ENCODE data around the gene SLC25A43. TPM values are rescaled to one million over a fixed set of nuclear protein-coding genes. Genes with fewer than 3 reads are reported as not detected.

The SLC25A43 gene
- total RNA-seq, 4 donors from 2014 or later, result 9.2 to 33.5 (median 12.5) TPM

DNA sequence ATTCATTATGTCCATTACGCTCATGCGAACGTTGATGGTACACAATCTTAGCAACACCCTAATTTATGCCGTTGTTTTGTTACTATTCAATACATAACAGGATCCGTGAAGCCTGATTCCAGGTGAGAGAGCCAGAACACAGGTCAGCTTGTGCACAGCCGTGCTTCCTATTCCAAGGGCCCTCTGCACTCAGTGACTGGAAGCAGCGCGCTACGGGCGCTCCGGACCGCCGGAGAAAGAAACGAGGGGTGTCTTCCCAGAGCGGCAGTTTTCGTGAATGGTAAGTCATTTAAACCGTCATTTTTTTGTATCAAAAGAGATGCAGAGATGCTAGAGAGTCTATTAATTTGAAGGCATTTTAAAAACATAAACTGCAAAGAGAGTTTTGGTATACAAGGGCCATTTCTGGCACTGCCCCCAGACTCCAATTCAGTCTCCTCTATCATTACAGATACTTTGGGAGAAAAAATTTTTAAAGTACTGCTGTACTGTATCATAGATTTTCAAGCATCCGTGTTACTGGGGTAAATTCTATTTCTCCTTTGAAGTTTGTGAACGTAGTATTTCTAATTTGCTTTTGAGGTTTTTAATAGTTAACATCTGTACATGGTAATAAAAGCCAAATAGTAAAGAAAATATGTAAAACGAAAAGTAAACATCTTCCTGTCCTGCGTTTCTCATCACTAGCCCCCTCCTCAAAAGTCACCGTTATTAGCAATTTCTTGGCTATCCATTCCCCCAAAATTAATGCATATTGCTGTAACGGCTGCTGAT is 75.7 kb downstream of the SLC25A43 start:
- Histone ChIP-seq H3K4me1 (no peaks in the 10 kb centered on the region), H3K27me3 (no peaks in the 10 kb centered on the region), H3K27ac (no peak overlapping the region), H3K9me3 (no peaks in the 10 kb centered on the region), H3K4me3 (no peak overlapping the region), H3K36me3 (no peaks in the 10 kb centered on the region)
- TF ChIP-seq, protein P1, sequence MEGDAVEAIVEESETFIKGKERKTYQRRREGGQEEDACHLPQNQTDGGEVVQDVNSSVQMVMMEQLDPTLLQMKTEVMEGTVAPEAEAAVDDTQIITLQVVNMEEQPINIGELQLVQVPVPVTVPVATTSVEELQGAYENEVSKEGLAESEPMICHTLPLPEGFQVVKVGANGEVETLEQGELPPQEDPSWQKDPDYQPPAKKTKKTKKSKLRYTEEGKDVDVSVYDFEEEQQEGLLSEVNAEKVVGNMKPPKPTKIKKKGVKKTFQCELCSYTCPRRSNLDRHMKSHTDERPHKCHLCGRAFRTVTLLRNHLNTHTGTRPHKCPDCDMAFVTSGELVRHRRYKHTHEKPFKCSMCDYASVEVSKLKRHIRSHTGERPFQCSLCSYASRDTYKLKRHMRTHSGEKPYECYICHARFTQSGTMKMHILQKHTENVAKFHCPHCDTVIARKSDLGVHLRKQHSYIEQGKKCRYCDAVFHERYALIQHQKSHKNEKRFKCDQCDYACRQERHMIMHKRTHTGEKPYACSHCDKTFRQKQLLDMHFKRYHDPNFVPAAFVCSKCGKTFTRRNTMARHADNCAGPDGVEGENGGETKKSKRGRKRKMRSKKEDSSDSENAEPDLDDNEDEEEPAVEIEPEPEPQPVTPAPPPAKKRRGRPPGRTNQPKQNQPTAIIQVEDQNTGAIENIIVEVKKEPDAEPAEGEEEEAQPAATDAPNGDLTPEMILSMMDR (IDR thresholded peaks at IDR 0.05), result no peak
- DNase-seq, result no peak
- intact Hi-C loops (cut with DNase I; ENCODE audit: low total_unique reads), result no loop called here

DNA sequence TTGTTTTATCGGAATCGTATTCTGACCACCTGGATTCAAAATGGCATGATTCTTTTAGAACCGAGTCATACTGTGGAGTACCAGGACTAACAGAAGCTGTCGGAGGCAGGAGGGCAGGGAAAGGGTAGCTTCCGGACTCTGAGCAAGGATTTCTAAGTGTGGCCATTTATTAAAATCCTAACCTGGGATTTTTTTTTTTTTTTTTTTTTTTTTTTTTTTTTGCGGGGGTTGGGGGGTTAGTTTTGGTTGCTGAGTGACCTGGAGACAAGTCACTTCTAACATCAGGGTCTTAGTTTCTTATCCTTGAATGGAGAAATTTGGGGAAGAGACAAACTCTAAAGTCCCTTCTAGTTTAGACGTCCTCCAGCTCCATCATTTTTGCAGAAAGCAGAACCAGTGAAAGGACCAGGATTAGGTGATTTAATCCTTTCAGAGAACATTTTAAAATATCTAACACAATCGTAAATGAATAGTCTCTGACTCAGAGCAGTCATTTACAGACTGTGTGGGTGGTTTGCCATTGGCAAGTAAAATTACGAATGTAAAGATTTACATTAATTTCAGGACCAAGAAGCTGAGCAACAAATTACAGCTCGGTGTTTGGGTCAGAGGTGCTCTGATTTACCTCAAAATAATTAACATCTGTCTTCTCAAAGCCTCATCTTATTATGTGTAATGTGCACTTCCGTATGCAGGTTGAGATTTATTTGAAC is 76.4 kb downstream of the SLC25A43 start:
- no peak for DNase-seq
- H3K36me3 ChIP-seq, result no peaks in the 10 kb centered on the region
- no peaks in the 10 kb centered on the region for H3K4me1 ChIP-seq
- H3K9me3 ChIP-seq, result no peaks in the 10 kb centered on the region
- intact Hi-C loops (cut with DNase I; ENCODE audit: low total_unique reads), result no loop called here
- H3K4me3 ChIP-seq, result no peak overlapping the region
- H3K27ac ChIP-seq, result no peak overlapping the region
- TF ChIP-seq, protein P1 (IDR thresholded peaks at IDR 0.05), result no peak
- no peak for TF ChIP-seq POLR2A (IDR thresholded peaks at IDR 0.05)
- H3K27me3 ChIP-seq, result no peaks in the 10 kb centered on the region

DNA sequence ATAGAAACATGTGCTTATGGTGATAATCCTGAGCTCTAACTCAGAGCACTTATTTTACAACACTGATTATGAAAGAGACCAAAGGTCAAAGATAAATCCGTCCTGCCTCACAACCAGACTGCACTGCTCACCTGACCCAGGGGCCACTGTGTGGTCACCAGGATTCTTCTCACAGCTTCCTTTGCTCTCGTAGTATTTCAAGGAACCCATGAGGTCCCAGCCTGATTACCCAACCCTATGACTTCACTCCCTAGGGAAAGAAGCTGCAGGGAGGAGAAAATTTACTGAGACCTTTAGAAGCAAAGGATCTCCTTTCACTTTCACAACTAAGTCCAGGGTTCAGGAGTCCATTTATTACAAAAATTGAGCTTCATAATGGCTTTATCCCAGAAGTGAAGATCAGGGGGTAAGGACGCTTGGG is 78.7 kb downstream of the SLC25A43 start:
- Histone ChIP-seq H3K4me1 (no peaks in the 10 kb centered on the region), H3K36me3 (no peaks in the 10 kb centered on the region), H3K9me3 (no peaks in the 10 kb centered on the region), H3K27me3 (no peaks in the 10 kb centered on the region), H3K4me3 (no peak overlapping the region), H3K27ac (peak overlapping the region in 1 of 2 donors; percentile 35)
- intact Hi-C loops (cut with DNase I; ENCODE audit: low total_unique reads), result no loop called here
- TF ChIP-seq, protein P1 (IDR thresholded peaks at IDR 0.05), result no peak
- no peak for TF ChIP-seq POLR2A (IDR thresholded peaks at IDR 0.05)
- DNase-seq, result peak; percentile 55 to 71

DNA sequence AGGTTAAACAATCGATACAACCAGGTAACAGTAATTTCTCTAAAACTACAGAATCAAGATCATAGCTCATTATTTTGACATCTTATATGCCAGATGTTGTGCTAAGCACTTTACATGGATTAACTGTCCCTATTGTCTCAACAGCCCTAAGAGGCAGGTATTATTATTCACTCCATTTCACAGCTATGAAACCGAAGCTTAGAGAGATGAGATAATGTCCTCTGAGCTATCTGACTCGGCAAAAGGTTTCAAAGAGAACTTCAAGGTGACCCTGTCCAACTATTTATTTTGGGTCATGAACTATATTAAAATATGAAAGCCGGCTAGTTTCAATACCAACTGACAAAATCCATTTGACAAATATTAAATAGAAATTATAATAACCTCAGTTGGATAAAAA is 79.4 kb downstream of the SLC25A43 start:
- no peaks in the 10 kb centered on the region for H3K36me3 ChIP-seq
- no peaks in the 10 kb centered on the region for H3K4me1 ChIP-seq
- no peak for DNase-seq
- TF ChIP-seq POLR2A (IDR thresholded peaks at IDR 0.05), result no peak
- no peaks in the 10 kb centered on the region for H3K27me3 ChIP-seq
- peak overlapping the region in 1 of 2 donors; percentile 35 for H3K27ac ChIP-seq
- no peak overlapping the region for H3K4me3 ChIP-seq
- H3K9me3 ChIP-seq, result no peaks in the 10 kb centered on the region
- intact Hi-C loops (cut with DNase I; ENCODE audit: low total_unique reads), result no loop called here

DNA sequence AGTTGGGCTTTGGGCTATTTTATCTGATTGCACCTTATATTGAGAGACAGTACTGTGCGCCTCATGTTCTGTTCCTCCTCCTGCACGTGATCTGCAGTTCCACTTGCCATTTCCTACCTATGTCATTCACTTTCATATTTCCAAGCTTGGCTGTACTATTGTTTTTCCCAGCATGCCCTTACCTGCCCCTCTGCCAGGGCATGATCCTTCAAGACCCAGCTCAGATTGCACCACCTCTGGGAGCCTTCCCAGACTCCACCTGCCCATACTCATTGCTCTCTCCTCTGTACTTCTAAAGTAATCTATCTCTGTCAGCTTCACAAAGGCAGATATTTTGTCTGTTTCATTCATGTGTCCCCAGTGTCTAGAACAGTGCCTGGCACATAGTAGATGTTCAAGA is 80.7 kb downstream of the SLC25A43 start:
- Histone ChIP-seq H3K4me3 (no peak overlapping the region), H3K36me3 (no peaks in the 10 kb centered on the region), H3K4me1 (no peaks in the 10 kb centered on the region), H3K27me3 (no peaks in the 10 kb centered on the region), H3K9me3 (no peaks in the 10 kb centered on the region), H3K27ac (no peak overlapping the region)
- TF ChIP-seq POLR2A (IDR thresholded peaks at IDR 0.05), result no peak
- TF ChIP-seq, protein P1 (IDR thresholded peaks at IDR 0.05), result no peak
- intact Hi-C loops (cut with DNase I; ENCODE audit: low total_unique reads), result no loop called here
- DNase-seq, result no peak

Data from uterus (tissue), 4 donors.